Tibial nerve (tissue), 3 donors: ENCODE results near the gene SELP.

Source experiments
- EP300 ChIP-seq, 2 donors: sonication (generic); formaldehyde crosslinking; IDR thresholded peaks; one replicate each; pipeline ENCODE4 v1.6.1; 2017; ENCODE audit warnings: antibody characterized with exemption in 2 of 2, mild to moderate bottlenecking in 1 of 2
- POLR2A ChIP-seq, 2 donors: fragments of 450-650 bp; IDR thresholded peaks; one replicate each; pipeline ENCODE4 v1.6.1; 2017; ENCODE audit warnings: antibody characterized with exemption in 2 of 2, mild to moderate bottlenecking in 2 of 2, moderate library complexity in 2 of 2

DNA sequence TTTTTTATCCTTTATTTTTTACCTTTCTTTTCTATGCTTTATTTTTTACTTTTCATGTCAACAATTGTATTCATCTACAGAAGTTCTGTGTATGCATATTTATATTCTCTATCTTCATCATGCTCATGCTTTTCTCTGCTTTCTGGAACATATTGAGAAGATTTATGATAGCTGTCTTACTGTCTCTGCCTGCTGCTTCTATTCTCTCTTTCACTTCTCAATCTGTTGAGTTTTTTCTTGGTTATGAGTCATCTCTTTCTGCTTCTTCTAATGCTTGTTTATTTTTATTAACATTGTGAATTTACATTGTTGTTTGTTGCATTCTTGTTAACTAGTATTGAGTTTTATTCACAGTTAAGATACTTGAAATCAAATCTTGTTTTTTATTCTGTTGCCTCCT lies 66.3 kb downstream of the SELP start:
- TF ChIP-seq EP300 (IDR thresholded peaks at IDR 0.05) (no peak), POLR2A (IDR thresholded peaks at IDR 0.05) (no peak)
